ENCODE measurements around the gene DHRS7C.

GRCh38 chr17:9798724-9799123 lies 7.3 kb upstream of the DHRS7C start:
- TF ChIP-seq CTCF (IDR thresholded peaks at IDR 0.05; ENCODE audit: insufficient read depth, low read depth, low read length) (no peak), EZH2 (IDR thresholded peaks at IDR 0.05; ENCODE audit: insufficient read depth, low read length) (no peak)

Data from astrocyte (in vitro differentiated cells and primary cell).